ENCODE results near the gene DNAH11.
"Not testable (repeated sequence)": the region's sequence is repeated elsewhere in the genome, so short reads cannot be mapped to it uniquely, and the experiment has no call there.

DNAH11 gene

DNA sequence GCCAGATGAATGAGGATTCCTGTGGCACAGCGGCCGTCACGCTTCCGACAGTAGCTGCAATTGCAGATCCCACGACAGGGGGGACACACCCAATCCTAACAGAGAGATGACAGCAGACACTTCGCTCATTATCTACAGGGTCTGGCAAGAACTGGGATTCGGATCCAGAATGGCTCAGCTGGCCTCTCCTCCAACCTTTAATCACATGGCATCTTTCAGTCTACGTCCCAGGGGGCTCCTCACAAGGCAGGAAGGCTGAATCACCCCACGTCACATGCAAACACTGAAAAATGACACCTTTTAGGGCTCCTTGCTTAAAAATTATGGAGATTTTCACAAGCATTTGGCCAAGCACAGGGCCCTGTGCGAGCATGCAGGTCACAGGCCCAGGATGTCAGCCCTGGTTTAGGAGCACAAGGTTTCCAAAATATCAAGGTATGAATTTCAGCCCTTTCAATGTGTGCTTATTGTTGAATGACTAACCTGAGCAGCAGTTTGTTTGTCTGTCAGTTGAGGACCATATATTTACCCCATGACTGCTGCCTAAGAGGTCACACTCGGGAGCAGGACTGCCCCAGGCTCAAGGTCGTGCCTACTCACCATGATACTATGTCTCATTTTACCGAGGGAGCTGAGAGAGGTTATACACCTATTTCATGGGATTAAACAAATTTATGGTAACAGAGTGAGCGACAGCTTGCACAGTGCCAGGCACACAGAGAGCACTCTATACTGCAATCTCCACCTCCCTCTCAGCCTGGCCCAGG lies 360.4 kb downstream of the DNAH11 start:
- DNase-seq: no peak

DNA sequence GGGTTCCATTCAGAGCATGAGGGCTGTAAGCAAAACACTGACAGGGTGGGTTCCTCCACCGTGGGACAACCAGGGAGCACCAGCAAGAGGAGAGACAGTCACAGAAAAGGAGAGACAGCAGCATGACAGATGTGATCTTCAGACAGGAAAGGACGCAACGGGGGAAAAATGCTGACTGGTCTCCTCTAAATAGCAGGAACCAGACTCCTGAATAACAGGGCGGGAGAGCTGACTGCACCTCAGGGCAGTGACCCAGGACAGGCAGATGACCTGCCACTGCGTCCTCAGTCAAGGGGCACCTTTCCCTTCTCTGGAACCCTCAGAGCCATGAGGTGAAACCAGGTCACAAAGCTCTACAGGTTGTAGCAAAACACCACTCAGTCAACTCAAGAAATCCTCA lies 365.9 kb downstream of the DNAH11 start:
- DNase-seq: no peak

DNA sequence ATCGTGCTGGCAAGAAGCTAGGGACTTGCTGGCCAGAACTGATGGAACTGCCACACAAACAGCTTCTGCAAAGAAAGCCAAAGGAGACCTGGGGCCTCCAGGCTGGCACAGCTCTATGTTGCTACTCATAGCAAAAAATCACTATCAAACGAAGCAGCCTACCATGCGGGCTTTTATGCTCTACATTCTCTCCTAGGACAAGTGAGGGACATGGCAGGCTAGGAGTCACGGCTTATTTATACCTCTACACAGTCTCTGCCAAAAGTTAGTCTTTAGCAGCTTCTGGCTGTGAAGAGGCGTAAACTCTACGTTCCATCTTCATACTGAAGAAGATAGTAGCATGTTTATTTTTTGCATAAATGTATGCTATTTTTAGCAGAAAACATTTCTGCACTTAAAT lies 367.4 kb downstream of the DNAH11 start:
- DNase-seq: no peak

- DNase-seq: no peak
Measured at GRCh38 chr7:21911341-21911875, 368.6 kb downstream of the DNAH11 start.

DNA sequence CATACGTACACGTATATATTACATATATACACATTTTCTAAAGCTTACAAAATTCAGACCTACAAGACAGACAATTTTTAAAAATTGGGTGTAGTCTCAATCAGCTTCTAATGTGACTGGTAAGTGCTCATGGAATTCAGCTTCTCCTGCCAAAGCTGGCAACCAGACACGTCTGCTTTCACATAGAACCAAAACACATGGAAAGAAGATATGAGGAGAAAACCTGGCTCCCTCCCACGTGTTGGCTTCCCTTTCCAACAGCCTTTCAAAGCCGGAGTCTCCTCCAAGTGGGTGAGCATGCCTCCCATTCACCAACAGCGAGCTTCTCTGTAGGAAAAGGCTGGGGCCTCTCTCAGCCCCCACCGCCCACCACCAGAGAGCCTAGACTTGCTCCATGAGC lies 369.5 kb downstream of the DNAH11 start:
- DNase-seq: no peak

DNA sequence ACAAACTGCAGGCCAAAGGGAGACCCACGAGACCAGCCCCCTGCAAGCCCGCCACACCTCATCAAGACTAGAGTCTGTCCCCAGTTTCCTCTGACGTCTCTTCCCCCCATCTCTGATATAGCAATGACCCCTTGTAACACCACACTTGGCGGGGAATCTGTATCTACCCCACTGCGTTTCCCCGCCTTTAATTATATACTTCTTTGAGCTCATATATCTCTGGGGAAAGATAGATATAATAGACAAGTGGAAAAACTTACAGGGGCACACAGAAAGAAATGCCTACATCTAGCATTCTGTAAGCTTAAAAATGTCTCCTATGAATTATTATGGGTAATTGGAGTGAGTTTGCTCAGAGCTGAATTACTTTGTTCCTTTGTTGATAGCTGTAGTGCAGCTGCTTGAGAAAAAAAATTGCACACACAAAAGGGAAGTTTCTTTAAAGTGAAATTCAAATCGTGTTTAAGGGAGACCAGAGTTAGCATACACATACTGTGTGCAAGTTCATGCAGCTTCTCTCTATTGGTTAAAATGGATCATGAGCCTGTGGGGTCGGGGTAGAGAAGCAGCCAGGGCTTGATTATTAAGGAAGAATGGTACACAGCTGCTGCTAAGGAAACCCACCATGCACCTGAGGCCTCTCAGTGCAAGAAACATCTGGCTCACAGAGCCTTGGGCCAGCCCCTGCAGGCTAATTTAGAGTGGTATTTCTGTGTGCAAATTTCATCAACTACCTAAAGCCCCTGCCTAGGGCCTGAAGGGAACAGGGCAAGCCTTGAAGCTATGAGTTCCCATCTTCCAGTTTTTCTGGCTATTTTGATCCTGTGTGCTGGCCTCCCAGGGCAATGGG lies 370.3 kb downstream of the DNAH11 start:
- DNase-seq: no peak

GRCh38 chr7:21914671-21915070 lies 371.8 kb downstream of the DNAH11 start:
- no peak for DNase-seq

DNA sequence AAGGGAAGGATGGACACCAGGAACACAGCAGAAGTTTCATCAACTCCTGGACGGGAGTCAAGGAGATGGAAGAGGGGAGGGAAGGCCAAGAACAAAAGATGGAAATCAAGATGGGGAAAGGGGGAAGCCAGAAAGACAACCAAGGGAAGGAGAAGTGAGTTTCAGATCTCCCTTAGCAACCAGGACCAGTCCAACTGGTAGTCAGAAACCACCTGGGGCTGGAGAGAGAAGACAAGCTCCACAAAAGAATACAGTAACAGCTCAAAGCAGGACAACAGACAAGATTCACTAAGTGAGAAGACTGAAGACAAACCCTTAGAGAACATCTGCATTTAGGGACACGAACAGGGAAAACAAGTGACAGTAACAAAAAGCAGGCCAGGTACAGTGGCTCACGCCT lies 372.3 kb downstream of the DNAH11 start:
- no peak for DNase-seq

DNA sequence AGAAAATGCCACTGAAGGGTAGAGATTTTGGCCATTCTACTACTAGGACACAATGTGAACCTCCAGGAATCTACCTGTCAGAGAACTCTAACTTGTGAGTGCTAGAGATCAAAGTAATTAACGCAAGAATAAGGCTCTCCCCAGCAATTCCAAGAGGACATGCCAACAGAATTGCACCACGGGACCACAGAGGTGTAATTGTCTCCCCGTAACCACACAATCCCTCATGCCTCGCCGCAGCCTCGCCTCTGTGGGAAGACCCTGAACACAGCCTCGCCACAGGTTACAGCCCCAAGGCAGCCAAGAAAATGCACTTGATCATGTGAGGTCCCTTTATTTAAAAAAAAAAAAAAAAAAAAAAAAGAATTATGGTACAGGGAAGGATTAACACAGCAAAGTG lies 373.3 kb downstream of the DNAH11 start:
- DNase-seq: no peak

GRCh38 chr7:21916629-21917028 lies 373.8 kb downstream of the DNAH11 start:
- no peak for DNase-seq

DNA sequence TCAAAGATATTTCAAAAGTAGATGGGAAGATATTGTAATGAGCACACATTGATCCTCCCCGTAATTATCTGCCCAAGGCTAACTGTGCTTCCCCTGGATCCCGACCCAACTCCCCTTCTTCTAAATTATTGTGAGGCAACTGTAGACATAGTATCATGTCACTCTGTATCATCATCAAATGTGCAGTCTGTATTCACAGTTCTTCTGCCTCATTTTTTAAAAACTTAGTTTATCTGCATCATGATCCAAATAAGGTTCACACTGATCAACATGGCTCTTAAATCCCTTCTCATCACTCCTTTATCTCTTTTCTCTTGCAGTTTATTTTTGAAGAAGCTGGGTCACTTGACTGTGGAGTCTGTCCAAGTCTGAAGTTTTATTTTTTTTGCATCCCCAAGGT lies 375.4 kb downstream of the DNAH11 start:
- DNase-seq: no peak

GRCh38 chr7:21920936-21921335 lies 378.1 kb downstream of the DNAH11 start:
- DNase-seq: no peak

DNA sequence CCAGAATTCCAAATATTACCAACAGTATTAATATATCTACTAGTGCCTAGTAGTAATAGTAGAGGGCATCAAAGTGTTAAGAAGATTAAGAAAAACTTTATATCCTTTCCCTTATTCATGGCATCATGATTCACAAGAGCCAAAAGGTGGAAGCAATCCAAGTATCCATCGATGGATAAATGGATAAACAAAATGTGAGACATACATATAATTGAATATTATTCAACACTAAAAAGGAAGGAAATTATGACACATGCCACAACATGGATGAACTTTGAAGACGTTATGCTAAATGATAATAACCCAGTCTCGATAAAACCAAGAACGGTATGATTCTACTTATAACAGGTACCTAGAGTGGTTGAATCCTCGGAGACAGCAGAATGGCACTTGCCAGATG lies 379.8 kb downstream of the DNAH11 start:
- DNase-seq: no peak

- DNase-seq: no peak
Measured at GRCh38 chr7:21923658-21924057, 380.8 kb downstream of the DNAH11 start.

DNA sequence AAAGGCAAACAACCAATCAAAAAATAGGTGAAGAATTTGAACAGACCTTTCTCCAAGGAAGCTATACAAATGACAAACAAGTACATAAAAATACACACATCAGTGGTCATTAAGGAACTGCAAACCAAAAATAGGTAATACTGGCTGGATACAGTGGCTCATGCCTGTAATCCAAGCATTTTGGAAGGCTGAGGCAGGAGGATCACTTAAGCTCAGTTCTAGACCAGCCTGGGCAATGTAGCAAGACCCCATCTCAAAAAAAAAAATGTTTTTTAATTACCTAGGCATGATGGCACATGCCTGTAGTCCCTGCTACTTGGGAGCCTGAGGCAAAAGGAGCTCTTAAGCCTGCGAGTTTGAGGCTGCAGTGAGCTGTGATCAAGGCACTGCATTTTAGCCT lies 383.6 kb downstream of the DNAH11 start:
- no peak for DNase-seq

GRCh38 chr7:21927693-21928092 lies 384.9 kb downstream of the DNAH11 start:
- no peak for DNase-seq

DNA sequence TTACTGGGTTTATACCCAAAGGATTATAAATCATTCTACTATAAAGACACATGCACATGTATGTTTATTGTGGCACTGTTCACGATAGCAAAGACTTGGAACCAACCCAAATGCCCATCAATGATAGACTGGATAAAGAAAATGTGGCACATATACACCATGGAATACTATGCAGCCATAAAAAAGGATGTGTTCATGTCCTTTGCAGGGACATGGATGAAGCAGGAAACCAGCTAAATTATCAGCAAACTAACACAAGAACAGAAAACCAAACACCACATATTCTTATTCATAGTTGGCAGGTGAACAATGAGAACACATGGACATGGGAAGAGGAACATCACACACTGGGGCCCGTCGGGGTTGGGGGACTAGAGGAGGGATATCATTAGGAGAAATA lies 390.5 kb downstream of the DNAH11 start:
- DNase-seq: not testable (repeated sequence)

DNA sequence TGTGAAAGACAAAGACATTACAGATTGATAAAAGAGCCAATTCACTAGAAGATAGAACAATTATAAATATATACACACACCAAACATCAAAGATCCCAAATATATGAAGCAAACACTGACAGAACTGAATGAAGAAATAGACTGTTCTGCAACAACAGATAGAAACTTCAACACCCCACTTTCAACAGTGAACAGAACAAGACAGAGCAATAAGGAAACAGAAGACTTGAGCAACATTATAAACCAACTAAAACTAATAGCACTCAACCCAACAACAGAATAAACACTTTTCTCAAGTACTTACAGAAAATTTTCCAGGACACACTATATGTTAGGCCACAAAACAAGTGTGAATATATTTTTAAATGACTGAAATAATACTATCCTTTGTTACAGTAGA lies 392.0 kb downstream of the DNAH11 start:
- DNase-seq: no peak

- no peak for DNase-seq
Measured at GRCh38 chr7:21938463-21938862, 395.6 kb downstream of the DNAH11 start.

- peak in 2 of 4 experiments; percentile 11 to 18 for DNase-seq
Measured at GRCh38 chr7:21939136-21939857, 396.5 kb downstream of the DNAH11 start.

DNA sequence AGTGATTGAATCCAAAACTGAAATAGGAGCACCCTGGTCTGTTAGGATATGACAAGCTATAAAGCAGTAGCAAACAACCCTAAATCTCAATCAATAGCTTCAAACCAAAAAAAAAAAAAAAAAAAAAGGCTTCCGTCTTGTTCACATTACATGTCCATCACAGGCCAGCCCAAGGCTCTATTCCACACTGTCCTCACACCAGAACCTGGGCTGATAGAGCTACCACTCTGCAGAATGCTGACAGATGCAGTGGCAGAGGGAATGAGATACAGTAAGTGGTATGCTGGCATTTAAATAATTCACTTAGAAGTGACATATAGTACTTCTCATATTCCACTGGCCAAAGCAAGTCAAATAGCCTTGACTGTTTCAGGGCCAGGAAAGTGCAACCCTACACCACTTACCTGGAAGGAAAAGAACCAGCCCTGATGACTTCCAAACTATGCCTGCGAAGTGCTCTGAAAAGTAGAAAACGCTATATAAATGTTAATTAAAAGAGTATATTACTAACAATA lies 397.1 kb downstream of the DNAH11 start:
- DNase-seq: no peak

GRCh38 chr7:21941611-21942141 lies 398.8 kb downstream of the DNAH11 start:
- DNase-seq: no peak

DNA sequence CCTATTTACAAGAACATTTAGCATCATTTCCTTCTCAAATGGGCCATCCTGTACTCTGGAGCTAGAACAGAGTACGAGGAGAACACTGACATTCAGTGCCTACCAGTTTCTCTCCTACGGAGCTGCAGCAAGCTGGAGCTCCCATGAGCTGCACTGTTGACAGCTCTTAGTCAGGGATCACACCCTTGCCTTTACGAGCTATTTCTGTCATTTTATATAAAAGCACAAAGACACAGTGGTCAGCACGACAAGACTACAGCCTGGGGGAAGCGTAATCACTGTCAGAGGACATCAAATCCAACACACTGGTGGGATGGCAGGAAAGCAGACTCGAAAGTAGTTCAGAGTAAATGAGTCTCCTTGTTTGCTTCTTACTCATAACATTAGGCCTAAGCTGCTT lies 400.1 kb downstream of the DNAH11 start:
- peak in 1 of 4 experiments; percentile 1 for DNase-seq

Data from activated CD4-positive, CD25-positive, alpha-beta regulatory T cell (primary cell).